ENCODE data around the gene LRP1. TPM values are rescaled to one million over a fixed set of nuclear protein-coding genes. Genes with fewer than 3 reads are reported as not detected.

Gene LRP1
- total RNA-seq, 1 donor from 2014 or later, result 448 TPM

DNA sequence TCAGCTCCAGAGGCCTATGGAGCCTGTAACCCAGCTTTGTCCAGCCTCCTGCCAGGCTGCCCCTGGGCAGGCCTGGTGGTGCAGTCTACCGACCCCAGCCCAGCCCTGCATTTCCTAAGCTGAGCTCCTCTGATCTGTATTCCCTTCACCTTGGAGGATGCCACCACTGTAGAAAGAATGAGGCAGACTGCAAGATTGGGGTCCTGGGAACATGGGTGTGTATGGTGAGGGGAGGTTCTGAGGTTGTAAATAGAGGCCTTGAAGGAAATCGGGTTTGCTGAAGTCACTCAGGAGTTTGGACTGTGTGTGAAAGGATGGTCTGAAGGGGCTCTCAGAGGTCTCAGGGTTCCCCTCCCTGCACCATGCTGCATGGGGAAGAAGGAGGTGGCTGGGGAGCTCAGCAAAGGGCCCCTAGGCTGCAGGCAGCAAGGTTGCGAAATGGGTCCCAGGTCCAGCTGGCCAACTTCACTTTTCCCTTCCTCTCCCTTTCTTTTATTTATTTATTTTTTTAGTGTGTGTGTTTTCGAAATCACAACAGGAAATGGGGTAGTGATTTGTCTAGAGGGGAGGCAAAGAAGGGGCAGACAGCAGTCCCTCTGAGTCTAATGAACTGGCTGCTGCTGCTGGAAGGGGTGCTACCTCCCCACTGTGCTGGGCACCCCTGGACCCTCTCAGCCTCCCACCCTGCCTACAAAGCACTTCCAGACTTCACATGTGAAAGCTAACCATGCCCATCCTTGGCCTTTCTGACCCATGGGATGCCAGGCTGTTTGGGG, 20.4 kb downstream of the LRP1 start:
- Mint-ChIP-seq H3K27me3 (ENCODE audit: low read depth) (no peaks in the 10 kb centered on the region), H3K36me3 (ENCODE audit: low read depth) (peaks cover 32% of the 10 kb centered on the region), H3K4me1 (ENCODE audit: low read depth) (peaks cover 86% of the 10 kb centered on the region), H3K4me3 (ENCODE audit: unreplicated experiment) (no peak overlapping the region), H3K9me3 (ENCODE audit: low read depth) (no peaks in the 10 kb centered on the region), H3K27ac (ENCODE audit: unreplicated experiment) (peak overlapping the region; percentile 89)
- TF ChIP-seq, protein P1, sequence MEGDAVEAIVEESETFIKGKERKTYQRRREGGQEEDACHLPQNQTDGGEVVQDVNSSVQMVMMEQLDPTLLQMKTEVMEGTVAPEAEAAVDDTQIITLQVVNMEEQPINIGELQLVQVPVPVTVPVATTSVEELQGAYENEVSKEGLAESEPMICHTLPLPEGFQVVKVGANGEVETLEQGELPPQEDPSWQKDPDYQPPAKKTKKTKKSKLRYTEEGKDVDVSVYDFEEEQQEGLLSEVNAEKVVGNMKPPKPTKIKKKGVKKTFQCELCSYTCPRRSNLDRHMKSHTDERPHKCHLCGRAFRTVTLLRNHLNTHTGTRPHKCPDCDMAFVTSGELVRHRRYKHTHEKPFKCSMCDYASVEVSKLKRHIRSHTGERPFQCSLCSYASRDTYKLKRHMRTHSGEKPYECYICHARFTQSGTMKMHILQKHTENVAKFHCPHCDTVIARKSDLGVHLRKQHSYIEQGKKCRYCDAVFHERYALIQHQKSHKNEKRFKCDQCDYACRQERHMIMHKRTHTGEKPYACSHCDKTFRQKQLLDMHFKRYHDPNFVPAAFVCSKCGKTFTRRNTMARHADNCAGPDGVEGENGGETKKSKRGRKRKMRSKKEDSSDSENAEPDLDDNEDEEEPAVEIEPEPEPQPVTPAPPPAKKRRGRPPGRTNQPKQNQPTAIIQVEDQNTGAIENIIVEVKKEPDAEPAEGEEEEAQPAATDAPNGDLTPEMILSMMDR (IDR thresholded peaks at IDR 0.05), result no peak
- DNase-seq (ENCODE audit: low spot score), result no peak

DNA sequence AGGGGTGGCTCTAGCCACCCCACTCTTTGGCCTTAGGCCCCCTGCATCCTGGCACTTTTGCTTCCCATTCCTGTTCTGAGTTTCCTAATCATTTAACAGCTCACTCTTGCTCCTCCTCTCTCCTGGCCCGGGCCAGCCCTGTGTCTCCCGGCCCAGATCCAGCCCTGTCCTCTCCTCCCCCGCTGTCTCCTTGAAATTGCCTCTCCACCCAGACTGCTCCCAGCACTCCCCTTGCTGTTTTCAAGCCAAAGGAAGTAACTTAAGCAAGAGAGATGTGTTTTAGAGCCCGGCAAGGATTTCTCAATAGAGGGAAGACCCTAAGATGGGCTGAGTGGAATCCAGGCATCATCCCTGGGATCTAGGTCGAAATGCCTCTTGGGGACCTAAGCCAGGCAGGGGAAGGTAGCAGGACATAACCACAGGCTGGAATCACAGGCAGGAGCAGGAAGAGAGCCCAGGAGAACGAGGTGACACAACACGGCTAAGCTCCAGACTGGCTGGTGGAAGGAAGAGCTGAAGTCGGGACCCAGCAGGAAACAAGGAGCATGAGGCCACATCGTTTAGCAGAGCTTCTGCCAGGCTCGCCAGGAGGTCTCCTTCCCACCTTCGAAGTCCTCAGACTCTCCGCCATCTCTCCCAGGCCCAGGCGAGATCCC, 21.1 kb downstream of the LRP1 start:
- peaks cover 86% of the 10 kb centered on the region for H3K4me1 Mint-ChIP-seq (ENCODE audit: low read depth)
- H3K36me3 Mint-ChIP-seq (ENCODE audit: low read depth), result peaks cover 31% of the 10 kb centered on the region
- H3K27me3 Mint-ChIP-seq (ENCODE audit: low read depth), result no peaks in the 10 kb centered on the region
- no peak for DNase-seq (ENCODE audit: low spot score)
- peak overlapping the region; percentile 89 for H3K27ac Mint-ChIP-seq (ENCODE audit: unreplicated experiment)
- no peaks in the 10 kb centered on the region for H3K9me3 Mint-ChIP-seq (ENCODE audit: low read depth)
- peak overlapping the region; percentile 42 for H3K4me3 Mint-ChIP-seq (ENCODE audit: unreplicated experiment)
- TF ChIP-seq, protein P1 (IDR thresholded peaks at IDR 0.05), result no peak

DNA sequence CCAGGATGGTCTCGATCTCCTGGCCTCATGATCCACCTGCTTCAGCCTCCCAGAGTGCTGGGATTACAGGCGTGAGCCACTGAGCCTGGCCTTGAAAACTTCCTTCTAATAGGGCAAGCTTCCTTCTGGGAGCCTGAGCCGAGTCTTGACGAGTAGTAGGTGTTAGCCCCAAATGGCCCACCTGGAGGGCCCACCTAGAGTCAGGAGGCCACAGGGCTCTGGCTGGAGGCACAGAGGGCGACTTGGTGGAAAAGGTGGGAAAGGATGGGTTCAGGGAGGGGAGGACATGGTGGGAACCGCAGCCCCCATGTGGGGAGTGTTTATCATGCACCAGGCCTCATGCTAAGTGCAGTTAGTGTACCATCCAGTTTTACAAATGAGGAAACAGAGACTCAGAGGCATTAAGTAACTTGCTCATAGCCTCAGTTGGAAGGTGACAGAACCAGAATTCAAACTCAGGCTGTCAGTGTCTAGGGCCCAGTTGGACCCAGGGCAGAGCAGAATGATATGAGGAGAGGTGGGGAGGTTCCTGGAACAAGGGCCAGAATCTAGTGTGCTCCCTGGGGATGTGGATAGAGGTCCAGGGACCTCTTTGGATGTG, 22.2 kb downstream of the LRP1 start:
- Mint-ChIP-seq H3K4me3 (ENCODE audit: unreplicated experiment) (no peak overlapping the region), H3K27ac (ENCODE audit: unreplicated experiment) (peak overlapping the region; percentile 95), H3K9me3 (ENCODE audit: low read depth) (no peaks in the 10 kb centered on the region), H3K36me3 (ENCODE audit: low read depth) (peaks cover 36% of the 10 kb centered on the region), H3K27me3 (ENCODE audit: low read depth) (no peaks in the 10 kb centered on the region), H3K4me1 (ENCODE audit: low read depth) (peaks cover 82% of the 10 kb centered on the region)
- TF ChIP-seq, protein P1 (IDR thresholded peaks at IDR 0.05), result no peak
- DNase-seq (ENCODE audit: low spot score), result no peak

DNA sequence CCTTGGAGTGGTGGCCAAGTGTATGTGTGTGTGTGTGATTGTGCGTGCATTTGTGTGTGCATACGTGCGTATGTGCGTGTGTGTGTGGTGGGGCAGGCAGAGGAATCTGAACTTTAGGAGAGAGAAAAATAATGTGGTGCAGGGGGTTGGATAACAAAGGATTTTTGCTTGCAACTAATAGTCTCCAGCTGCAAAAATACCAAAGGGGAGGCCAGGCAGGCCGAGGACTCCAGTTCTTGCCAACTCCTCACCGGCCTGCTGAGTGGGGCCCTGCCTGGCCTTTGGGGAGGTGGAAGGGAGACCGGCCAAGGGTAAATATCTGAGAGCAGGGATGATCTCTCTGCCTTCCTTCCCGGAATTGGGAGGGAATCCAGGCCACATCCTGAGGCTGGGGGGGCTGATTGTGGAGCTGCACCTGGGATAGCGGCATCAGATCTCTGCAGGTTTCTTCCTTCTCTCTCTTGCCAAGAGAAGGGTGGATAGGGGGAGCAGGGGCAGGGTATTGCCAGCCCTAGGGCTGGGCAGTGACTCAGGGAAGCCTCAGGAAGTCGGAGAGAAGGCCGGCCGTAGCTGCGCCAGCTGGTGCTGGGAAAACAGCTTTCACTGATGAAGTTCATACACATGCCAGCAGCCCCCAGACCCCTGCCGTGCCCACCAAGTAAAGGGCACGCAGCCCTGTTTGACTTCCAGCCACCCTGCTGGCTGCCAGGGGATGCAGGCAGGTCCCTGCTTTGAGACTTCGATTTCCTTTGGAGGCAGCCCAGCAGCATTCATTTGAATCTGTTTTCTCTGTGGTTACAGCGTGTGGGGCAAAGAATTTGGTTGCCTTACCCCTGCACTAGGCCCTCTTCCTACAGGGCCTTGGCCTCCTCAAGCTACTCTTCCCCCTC, 23.7 kb downstream of the LRP1 start:
- no peak for DNase-seq (ENCODE audit: low spot score)
- Mint-ChIP-seq H3K4me3 (ENCODE audit: unreplicated experiment) (peak overlapping the region; percentile 29), H3K27me3 (ENCODE audit: low read depth) (no peaks in the 10 kb centered on the region), H3K4me1 (ENCODE audit: low read depth) (peaks cover 67% of the 10 kb centered on the region), H3K27ac (ENCODE audit: unreplicated experiment) (peak overlapping the region; percentile 95), H3K9me3 (ENCODE audit: low read depth) (no peaks in the 10 kb centered on the region), H3K36me3 (ENCODE audit: low read depth) (peaks cover 35% of the 10 kb centered on the region)
- TF ChIP-seq, protein P1 (IDR thresholded peaks at IDR 0.05), result peak; percentile 40

All from chondrocyte (in vitro differentiated cells).